K562 (cell line): ENCODE results near the gene OCA2. TPM values are rescaled to one million over a fixed set of nuclear protein-coding genes. Genes with fewer than 3 reads are reported as not detected.

Experiments
- ATAC-seq: fragments of 200-7000 bp; cut with Tn5 transposase; 3 replicates; pipeline ENCODE4 v1.9.1; 2020; ENCODE audit warnings: moderate library complexity
- BruUV-seq: library from RNA; stranded (reverse); fragments of 400-500 nt; replicated peaks from 2 replicates; lab custom pipeline; 2021; lab: Mats Ljungman, UMichigan
- CTCF ChIA-PET: fragments of 300-600 bp; formaldehyde crosslinking; extraction: SDS; loops from one replicate; lab custom pipeline; 2021; ENCODE audit warnings: low intra/inter-chr PET ratio; lab: Yijun Ruan, JAX
- POLR2A ChIA-PET: fragments of 300-600, 350-650 bp; sonication (Branson Sonifier 250); formaldehyde crosslinking; extraction: SDS; loops from one replicate; lab custom pipeline; 2021; ENCODE audit warnings: antibody characterized with exemption, inconsistent platforms; lab: Yijun Ruan, JAX
- DNase-seq, 4 experiments: peaks; one replicate each; pipeline versions ENCODE4 v3.0.0 to v3.0.0-alpha.2; 2011 to 2018; ENCODE audit warnings: low spot score in 3 of 4, mixed read lengths in 3 of 4; ENCODE audit errors: extremely low read depth in 1 of 4
- FAIRE-seq: peaks from 2 replicates; lab custom pipeline; 2011; peaks lifted over from hg19 to GRCh38; lab: Jason Lieb, UNC
- H2AFZ ChIP-seq: 2 replicates; pipeline ENCODE4 v1.6.0; 2011; ENCODE audit warnings: low read depth, low read length, control low read depth, inconsistent platforms
- H3K27ac ChIP-seq: fragments of 200-600 bp; 3 replicates; pipeline ENCODE4 v1.8.0; 2011; ENCODE audit warnings: low read depth, mild to moderate bottlenecking, control low read depth, inconsistent platforms, low read length, moderate library complexity, mixed read lengths; ENCODE audit errors: extremely low read depth
- H3K27me3 ChIP-seq, 2 experiments: fragments of 300-600 bp in 1 of 2; 2 replicates in 1 of 2; 3 replicates in 1 of 2; pipeline versions ENCODE4 v1.6.0 to v1.8.0; 2011; ENCODE audit warnings: inconsistent platforms in 2 of 2, low read length in 2 of 2, mild to moderate bottlenecking in 1 of 2, mixed read lengths in 1 of 2, moderate library complexity in 1 of 2; ENCODE audit not compliant: control insufficient read depth in 2 of 2, insufficient read depth in 2 of 2
- H3K36me3 ChIP-seq: fragments of 300-600 bp; 3 replicates; pipeline ENCODE4 v1.8.0; 2011; ENCODE audit warnings: mild to moderate bottlenecking, low read length, inconsistent platforms; ENCODE audit not compliant: control insufficient read depth, insufficient read depth
- H3K4me1 ChIP-seq, 2 experiments: fragments of 200-600 bp in 1 of 2; replicated peaks in 1 of 2; 2 replicates in 1 of 2; 3 replicates in 1 of 2; pipeline versions ENCODE4 v1.5.1 to v1.8.0; 2011; ENCODE audit warnings: inconsistent platforms in 2 of 2, low read length in 2 of 2, mild to moderate bottlenecking in 1 of 2, mixed read lengths in 1 of 2, moderate library complexity in 1 of 2; ENCODE audit not compliant: control insufficient read depth in 2 of 2, insufficient read depth in 2 of 2
- H3K4me2 ChIP-seq: 2 replicates; pipeline ENCODE4 v1.6.1; 2011; ENCODE audit warnings: low read length, control low read depth, inconsistent platforms, mixed read lengths; ENCODE audit not compliant: insufficient read depth
- H3K4me3 ChIP-seq: fragments of 200-600 bp; sonication (generic), shearing (Covaris generic); 2 replicates; pipeline ENCODE4 v1.5.1; 2016; ENCODE audit warnings: control low read depth, inconsistent platforms
- H3K79me2 ChIP-seq: fragments of 200-600 bp; 3 replicates; pipeline ENCODE4 v1.8.0; 2011; ENCODE audit warnings: low read length, inconsistent platforms; ENCODE audit not compliant: control insufficient read depth, insufficient read depth
- H3K9ac ChIP-seq, 2 experiments: 2 replicates each; pipeline versions ENCODE4 v1.6.0 to v1.6.1; 2011; ENCODE audit warnings: low read depth in 2 of 2, low read length in 2 of 2, control low read depth in 1 of 2, inconsistent platforms in 1 of 2, mild to moderate bottlenecking in 1 of 2, mixed read lengths in 1 of 2; ENCODE audit not compliant: insufficient read depth in 1 of 2
- H3K9me1 ChIP-seq: one replicate; pipeline ENCODE4 v1.6.0; 2011; ENCODE audit warnings: inconsistent platforms, mild to moderate bottlenecking, low read length, moderate library complexity; ENCODE audit not compliant: control insufficient read depth, insufficient read depth
- H3K9me3 ChIP-seq: replicated peaks from 2 replicates; pipeline ENCODE4 v1.5.1; 2011; ENCODE audit warnings: low read depth, low read length, inconsistent platforms; ENCODE audit not compliant: control insufficient read depth, insufficient read depth
- H4K20me1 ChIP-seq: replicated peaks from 2 replicates; pipeline ENCODE4 v1.6.1; 2011; ENCODE audit warnings: low read length, inconsistent platforms, mixed read lengths; ENCODE audit not compliant: control insufficient read depth, insufficient read depth
- CCAR2 ChIP-seq: fragments of 200-400 bp; formaldehyde crosslinking; IDR thresholded peaks from 2 replicates; pipeline ENCODE4 v1.6.1; 2017; ENCODE audit warnings: mild to moderate bottlenecking, low read depth, low read length
- DACH1 ChIP-seq: fragments of 450-650 bp; IDR thresholded peaks from 2 replicates; pipeline ENCODE4 v1.6.1; 2018; ENCODE audit not compliant: partially characterized antibody
- ESRRB ChIP-seq: fragments of 250-450 bp; sonication (Bioruptor Pico); IDR thresholded peaks from 2 replicates; pipeline ENCODE4 v1.5.0; 2020; ENCODE audit warnings: mild to moderate bottlenecking, moderate library complexity, borderline replicate concordance
- EWSR1 ChIP-seq: fragments of 450-650 bp; IDR thresholded peaks from 2 replicates; pipeline ENCODE4 v1.6.1; 2018; ENCODE audit warnings: borderline replicate concordance, mild to moderate bottlenecking, low read depth, moderate library complexity; ENCODE audit not compliant: partially characterized antibody
- HNRNPLL ChIP-seq: fragments of 200-400 bp; formaldehyde crosslinking; IDR thresholded peaks from 2 replicates; pipeline ENCODE4 v1.6.1; 2017; ENCODE audit warnings: low read length, low read depth, mild to moderate bottlenecking; ENCODE audit not compliant: poor library complexity, severe bottlenecking
- MCM2 ChIP-seq: fragments of 450-650 bp; IDR thresholded peaks from 2 replicates; pipeline ENCODE4 v1.6.1; 2017; ENCODE audit warnings: low read depth, mild to moderate bottlenecking
- MCM5 ChIP-seq: fragments of 450-650 bp; IDR thresholded peaks from 2 replicates; pipeline ENCODE4 v1.6.1; 2016; ENCODE audit warnings: low read depth
- NELFE ChIP-seq: IDR thresholded peaks from 2 replicates; pipeline ENCODE4 v1.6.1; 2011; ENCODE audit warnings: mild to moderate bottlenecking; ENCODE audit not compliant: insufficient read depth, insufficient read length
- YY1 ChIP-seq, 3 experiments: IDR thresholded peaks; 2 replicates each; pipeline ENCODE4 v1.6.1; 2011; ENCODE audit warnings: low read length in 2 of 3, mild to moderate bottlenecking in 2 of 3, moderate library complexity in 2 of 3, borderline replicate concordance in 1 of 3, control low read depth in 1 of 3, low read depth in 1 of 3; ENCODE audit not compliant: insufficient read depth in 3 of 3, insufficient replicate concordance in 2 of 3, control insufficient read depth in 1 of 3, insufficient read length in 1 of 3; ENCODE audit errors: extremely low read depth in 1 of 3
- ZNF785 ChIP-seq: fragments of 250-450 bp; sonication (Bioruptor Pico); IDR thresholded peaks from 2 replicates; pipeline ENCODE4 v1.4.0; 2020; ENCODE audit warnings: mild to moderate bottlenecking
- WGBS: fragments of 100-300 bp; shearing (Covaris generic); methylation state at CpG from one replicate; pipeline ENCODE4 v1.1.6; 2016; ENCODE audit warnings: low coverage, mixed read lengths; ENCODE audit not compliant: insufficient coverage; ENCODE audit errors: missing lambda C conversion rate; 5-methylcytosine and 5-hydroxymethylcytosine counted together
- in situ Hi-C: fragments of 300-500 bp; cut with MboI; formaldehyde crosslinking; loops from 4 replicates; pipeline ENCODE4 v1.15.0; 2018; ENCODE audit warnings: inconsistent platforms, mixed read lengths
- intact Hi-C: fragments of 100-400 bp; cut with micrococcal nuclease; formaldehyde crosslinking; loops from 2 replicates; pipeline ENCODE4 v1.14.2; 2022
- polyA plus RNA-seq, 8 experiments: library from polyadenylated mRNA; depleted of rRNA in 4 of 8; stranded (reverse) in 5 of 8; unstranded in 3 of 8; fragments of >200 nt; fragmentation: Nextera tagmentation in 2 of 8; fragmentation: Illumina TruSeq in 1 of 8; extraction: Ambion mirVana in 2 of 8; extraction: Trizol in 1 of 8; gene quantifications; 2 replicates each; pipeline versions ENCODE4 v1.2.1 to v1.2.3, GENCODE V29; 2011 to 2014; ENCODE audit warnings: inconsistent platforms in 1 of 8, missing spikeins in 1 of 8
- total RNA-seq, 7 experiments: library from RNA; depleted of rRNA in 6 of 7; stranded (reverse); fragments of >200 nt in 6 of 7; fragmentation: Illumina TruSeq in 2 of 7; extraction: Trizol in 2 of 7; gene quantifications; 2 replicates each; pipeline versions ENCODE4 v1.2.1 to v1.2.3, GENCODE V29; 2011 to 2021; ENCODE audit warnings: low replicate concordance in 1 of 7
- TF ChIP-seq, protein P1 (sequence below): fragments of 250-450 bp; sonication (Bioruptor Pico); IDR thresholded peaks from 2 replicates; pipeline ENCODE4 v1.4.0; 2020; ENCODE audit warnings: borderline replicate concordance
- TF ChIP-seq, protein P2 (sequence below): sonication (generic); formaldehyde crosslinking; IDR thresholded peaks from 2 replicates; pipeline ENCODE4 v1.8.1; 2023; ENCODE audit warnings: mild to moderate bottlenecking, missing genetic modification reagents

The OCA2 gene
- total and polyA plus RNA-seq, 9 of the 15 experiments (the other 6 are each of a cell fraction or from before 2014, with no cell fraction given), result 0.07 to 0.59 (median 0.17) TPM; not detected in 1

DNA sequence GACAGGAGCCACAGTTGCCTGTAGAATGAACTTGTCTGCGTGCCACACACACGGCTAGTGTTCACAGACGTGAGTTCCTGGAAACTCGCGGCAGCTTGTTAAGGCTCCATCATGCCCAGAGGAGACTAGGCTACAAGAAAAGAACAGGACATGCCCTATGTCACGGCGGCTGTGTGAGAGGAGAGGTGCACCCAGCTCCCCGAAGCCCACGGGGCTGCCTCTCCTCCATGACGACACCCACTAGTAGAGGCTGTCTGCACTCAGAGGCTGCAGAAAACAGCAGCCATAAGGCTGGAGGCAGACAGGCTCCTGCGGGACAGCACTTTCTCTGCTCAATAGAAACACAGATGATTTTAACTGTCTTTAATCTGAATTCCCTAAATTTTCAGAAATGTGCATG, 19.0 kb upstream of the OCA2 start:
- peaks cover 0 to 11% of the 10 kb centered on the region in 2 experiments; a peak in 1 of 5 replicates for H3K4me1 ChIP-seq
- no peaks in the 10 kb centered on the region for H4K20me1 ChIP-seq
- intact Hi-C loops, result no loop called here
- TF ChIP-seq MCM2, result no peak
- no peak for TF ChIP-seq CCAR2
- TF ChIP-seq MCM5, result no peak
- TF ChIP-seq ESRRB (CRISPR knock-in tag), result no peak
- no peak for TF ChIP-seq YY1 (IDR thresholded peaks at IDR 0.05; ENCODE audit: borderline replicate concordance in 1 of 3, control insufficient read depth in 1 of 3, extremely low read depth in 1 of 3, insufficient read depth in 3 of 3, insufficient read length in 1 of 3, insufficient replicate concordance in 2 of 3, low read depth in 1 of 3, low read length in 2 of 3)
- no peak for TF ChIP-seq HNRNPLL
- TF ChIP-seq ZNF785, result no peak
- no peak for TF ChIP-seq DACH1
- TF ChIP-seq, protein P1, sequence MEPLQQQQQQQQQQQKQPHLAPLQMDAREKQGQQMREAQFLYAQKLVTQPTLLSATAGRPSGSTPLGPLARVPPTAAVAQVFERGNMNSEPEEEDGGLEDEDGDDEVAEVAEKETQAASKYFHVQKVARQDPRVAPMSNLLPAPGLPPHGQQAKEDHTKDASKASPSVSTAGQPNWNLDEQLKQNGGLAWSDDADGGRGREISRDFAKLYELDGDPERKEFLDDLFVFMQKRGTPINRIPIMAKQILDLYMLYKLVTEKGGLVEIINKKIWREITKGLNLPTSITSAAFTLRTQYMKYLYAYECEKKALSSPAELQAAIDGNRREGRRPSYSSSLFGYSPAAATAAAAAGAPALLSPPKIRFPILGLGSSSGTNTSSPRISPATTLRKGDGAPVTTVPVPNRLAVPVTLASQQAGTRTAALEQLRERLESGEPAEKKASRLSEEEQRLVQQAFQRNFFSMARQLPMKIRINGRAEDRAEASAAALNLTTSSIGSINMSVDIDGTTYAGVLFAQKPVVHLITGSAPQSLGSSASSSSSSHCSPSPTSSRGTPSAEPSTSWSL (CRISPR knock-in tag), result no peak
- no peak for TF ChIP-seq EWSR1
- TF ChIP-seq, protein P2, sequence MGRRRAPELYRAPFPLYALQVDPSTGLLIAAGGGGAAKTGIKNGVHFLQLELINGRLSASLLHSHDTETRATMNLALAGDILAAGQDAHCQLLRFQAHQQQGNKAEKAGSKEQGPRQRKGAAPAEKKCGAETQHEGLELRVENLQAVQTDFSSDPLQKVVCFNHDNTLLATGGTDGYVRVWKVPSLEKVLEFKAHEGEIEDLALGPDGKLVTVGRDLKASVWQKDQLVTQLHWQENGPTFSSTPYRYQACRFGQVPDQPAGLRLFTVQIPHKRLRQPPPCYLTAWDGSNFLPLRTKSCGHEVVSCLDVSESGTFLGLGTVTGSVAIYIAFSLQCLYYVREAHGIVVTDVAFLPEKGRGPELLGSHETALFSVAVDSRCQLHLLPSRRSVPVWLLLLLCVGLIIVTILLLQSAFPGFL (CRISPR knock-in tag), result no peak
- TF ChIP-seq NELFE, result no peak
- TF ChIP-seq, all 486 proteins: peak for 0
- no TSS peak for BruUV-seq
- FAIRE-seq (no peak), DNase-seq (no peak), ATAC-seq (no peak)
- WGBS, result 85% methylated on average over 11 of the region's 11 CpGs
- CTCF ChIA-PET, result no interaction called here
- Histone ChIP-seq H3K27me3 (no peaks in the 10 kb centered on the region), H3K4me3 (no peak overlapping the region), H2AFZ (no peak overlapping the region), H3K36me3 (peaks cover 89% of the 10 kb centered on the region), H3K27ac (no peak overlapping the region), H3K79me2 (no peaks in the 10 kb centered on the region), H3K9me3 (no peaks in the 10 kb centered on the region), H3K9me1 (no peaks in the 10 kb centered on the region), H3K4me2 (no peak overlapping the region), H3K9ac (no peak overlapping the region)
- in situ Hi-C loops, result no loop called here
- POLR2A ChIA-PET, result interaction anchor here (0.7 kb wide), 1 partner anchor 8 kb away, joined by 3 read pairs; no protein-coding TSS in a partner anchor
